ENCODE data around the gene RNF220.

RNF220 gene

DNA sequence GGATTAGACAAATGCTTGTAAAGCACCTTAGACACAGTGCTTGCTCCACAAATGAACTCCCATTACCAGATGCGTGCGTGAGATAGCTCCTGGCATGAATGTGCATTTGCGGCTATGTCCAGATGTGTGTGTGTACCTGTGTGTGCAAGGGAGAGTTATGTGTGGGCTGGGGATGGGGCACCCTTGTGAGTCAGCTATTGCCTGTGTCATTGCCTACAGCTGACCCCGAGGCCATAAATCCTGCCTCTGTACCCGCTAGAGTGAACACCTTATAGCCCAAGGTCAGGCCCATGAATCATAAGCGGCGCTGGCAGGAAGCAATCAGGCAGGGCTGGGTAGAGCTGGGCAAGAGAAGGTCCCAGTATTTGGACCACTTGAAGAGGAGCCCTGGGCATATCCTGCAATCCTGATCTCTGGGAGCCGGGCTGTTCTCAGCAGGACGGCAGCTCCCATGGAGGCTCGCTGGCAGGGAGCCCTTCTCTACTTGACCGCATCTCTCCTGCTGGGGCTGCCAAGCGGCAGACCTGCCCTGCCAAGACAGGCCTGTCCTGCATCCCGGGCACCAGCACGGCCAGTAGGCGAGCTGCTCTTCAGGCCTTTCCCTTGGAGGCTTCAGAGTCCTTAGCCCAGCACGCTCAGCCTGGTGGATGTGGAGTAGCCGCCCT, 182.9 kb downstream of the RNF220 start:
- peak; percentile 73 for DNase-seq (ENCODE audit: low spot score)

DNA sequence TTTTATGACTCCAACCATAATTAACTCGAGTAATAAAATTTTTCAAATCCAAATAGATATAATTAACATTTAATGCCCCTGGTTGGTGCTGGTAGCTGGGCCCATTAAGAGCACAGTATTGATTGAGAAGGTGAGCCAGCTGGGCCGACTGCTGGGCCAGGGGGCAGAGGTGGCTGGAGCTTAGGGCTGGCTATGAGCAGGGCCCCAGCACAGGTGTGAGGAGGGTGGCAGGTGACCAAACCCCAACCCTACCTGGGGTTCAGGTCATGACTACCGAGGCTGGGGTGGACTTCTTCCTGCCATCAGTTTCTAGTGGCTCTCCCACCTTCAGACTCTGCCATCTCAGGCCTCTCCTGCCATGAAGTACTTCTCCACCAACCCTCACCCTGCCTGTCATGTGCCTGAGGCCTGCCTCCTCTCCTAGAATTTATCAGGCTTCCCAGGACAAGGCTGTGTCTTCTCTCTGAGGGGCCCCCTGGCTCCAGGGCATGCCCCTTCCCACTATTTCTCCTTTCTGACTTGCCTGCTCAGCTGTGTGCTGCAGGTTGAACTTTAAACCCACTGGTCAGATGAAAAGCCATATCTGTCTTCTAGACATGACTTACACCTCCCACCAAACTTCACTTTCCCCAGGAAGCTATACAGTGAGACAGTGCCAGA, 183.6 kb downstream of the RNF220 start:
- DNase-seq (ENCODE audit: low spot score) = no peak

DNA sequence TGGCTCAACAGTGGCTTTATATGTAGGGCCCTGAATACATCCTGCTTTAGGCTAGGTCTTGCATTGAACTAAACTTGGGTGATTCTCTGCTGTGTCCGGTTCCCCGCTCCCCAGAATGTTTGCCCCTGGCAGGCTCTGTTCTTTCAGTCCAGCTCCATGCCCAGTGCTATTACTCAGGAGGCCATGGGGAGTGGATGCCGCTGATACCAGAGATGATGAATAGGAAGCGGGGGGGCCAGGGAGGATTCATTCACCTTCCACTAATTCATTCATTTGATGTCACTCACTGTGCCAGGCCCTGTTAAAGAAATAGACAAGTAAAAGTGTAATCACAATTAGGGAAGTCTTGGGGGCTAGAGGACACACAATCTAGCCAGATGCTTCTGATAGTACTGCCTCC, 185.4 kb downstream of the RNF220 start:
- no peak for DNase-seq (ENCODE audit: low spot score)

DNA sequence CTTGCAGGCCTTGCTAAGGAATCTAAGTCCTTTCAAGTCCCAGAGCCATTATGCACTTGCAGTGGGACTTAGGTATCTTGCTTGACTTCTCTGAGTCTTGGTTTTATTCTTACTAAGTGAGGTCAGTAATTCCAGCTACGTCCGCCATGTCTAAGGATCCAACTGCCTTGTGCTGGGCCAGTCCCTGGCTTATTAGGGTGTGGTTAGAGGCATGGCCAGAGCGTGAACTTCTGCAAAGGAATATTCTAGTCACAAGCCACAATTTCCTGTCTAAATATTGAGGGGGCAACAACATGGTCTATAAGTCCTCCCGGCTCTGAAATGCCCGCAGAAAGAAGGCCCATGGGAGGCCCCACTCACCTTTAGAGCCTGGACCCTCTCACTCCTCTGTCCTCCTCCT, 186.3 kb downstream of the RNF220 start:
- no peak for DNase-seq (ENCODE audit: low spot score)

- DNase-seq (ENCODE audit: low spot score) = no peak
These were observed 187.4 kb downstream of the RNF220 start for GRCh38 chr1:44592208-44593145.

DNA sequence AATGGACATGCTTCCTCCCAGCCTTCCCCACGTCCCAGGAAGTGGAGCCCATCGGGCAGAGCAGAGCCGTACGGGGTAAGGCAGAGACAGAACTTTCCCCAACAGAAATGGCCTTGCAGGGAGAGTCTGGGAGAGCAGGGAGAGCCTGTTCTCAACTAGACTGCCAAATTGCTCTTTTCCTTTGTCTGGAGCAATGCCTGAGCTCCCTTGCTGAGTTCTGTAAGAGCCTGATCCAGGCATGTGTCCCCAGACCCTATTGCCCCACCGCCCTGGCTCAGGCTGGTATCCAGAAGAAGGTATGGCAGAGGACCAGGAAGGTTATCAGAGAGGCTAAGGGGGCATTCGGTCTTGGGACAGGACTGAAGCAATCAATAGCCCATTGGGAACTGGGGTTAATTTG, 189.3 kb downstream of the RNF220 start:
- no peak for DNase-seq (ENCODE audit: low spot score)

DNA sequence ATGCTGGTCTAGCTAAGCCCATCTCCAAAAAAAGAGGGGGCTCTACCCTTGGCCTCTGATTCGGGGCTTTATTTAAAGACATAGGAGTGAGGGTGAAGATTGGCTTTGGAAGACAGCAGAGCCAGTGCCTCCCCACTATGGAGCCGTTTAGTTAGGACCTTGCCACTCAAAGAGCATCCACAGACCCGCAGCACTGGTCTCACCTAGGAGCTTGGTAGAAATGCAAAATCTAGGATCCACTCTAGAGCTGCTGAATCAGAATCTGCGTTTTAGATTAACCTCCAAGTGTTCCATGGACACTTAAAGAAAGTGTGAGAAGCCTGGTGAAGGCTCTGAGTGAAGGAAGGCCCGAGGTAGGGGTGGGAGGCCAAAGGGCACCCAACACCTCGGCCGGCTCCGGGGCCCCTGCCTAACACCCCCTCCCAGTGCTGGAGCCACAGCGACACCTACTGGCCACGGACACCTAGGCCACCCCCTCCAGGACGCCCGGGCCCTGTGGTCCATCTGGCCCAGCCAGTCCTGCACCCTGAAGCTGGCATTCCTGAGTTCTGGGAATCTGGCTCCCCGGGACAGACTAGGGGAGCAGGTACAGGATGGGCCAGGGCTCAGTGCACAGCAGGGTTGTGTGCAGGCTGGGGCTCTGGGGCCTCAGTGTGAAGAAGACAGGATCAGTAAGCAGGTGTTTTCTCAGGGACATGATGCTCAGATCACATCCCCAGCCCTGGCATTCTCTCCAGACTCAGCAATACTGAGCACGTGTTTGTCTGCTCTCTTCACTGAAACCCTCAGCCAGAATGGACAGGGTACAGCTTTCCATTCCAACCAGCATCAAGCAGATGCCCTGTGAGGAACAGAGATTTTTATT, 190.0 kb downstream of the RNF220 start:
- peak; percentile 34 for DNase-seq (ENCODE audit: low spot score)

GRCh38 chr1:44596511-44596910, 191.5 kb downstream of the RNF220 start:
- no peak for DNase-seq (ENCODE audit: low spot score)

GRCh38 chr1:44598167-44598566, 193.1 kb downstream of the RNF220 start:
- DNase-seq (ENCODE audit: low spot score) = no peak

- no peak for DNase-seq (ENCODE audit: low spot score)
These were observed 197.9 kb downstream of the RNF220 start for GRCh38 chr1:44602634-44603628.

GRCh38 chr1:44603718-44604117, 198.7 kb downstream of the RNF220 start:
- DNase-seq (ENCODE audit: low spot score) = no peak

DNA sequence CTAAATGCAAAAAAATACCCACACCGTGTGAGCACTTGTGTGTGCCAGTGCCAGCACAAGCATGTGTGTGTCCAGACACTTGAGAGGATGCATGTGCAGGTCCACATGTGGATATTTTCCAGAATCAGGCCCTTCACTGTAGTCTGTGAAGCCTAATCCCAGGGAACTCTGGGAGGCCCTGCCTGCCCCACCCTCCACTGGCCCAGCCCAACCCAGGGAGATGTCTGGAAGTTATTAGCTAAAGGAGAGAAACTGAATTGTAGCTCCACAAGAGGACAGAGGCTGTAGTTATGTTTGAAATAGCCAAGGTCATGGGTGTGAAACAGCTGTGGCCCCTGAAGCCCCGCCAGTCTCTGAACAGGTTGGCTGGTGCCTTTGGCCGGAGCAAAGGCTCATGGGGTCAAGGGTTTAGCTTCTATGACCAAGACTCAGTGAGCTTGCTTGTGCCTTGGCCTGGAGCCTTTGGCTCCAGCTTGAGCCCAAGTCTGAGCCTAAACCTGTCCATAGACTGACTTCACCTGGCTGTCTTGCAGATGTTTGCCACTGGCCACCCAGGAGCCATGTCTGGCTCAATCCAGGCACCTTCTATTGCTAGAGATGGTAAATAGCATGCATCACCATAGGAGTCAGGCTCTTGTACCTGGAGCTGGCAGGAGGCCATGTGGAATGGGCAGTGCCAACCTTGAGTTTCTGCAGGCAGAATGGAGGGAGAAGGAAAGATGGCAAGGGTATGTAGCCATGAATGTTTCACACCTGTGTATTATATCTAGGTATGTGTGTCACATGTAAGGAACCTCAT, 199.3 kb downstream of the RNF220 start:
- no peak for DNase-seq (ENCODE audit: low spot score)

- DNase-seq (ENCODE audit: low spot score) = no peak
These were observed 201.0 kb downstream of the RNF220 start for GRCh38 chr1:44605914-44606615.

- DNase-seq (ENCODE audit: low spot score) = no peak
These were observed 201.7 kb downstream of the RNF220 start for GRCh38 chr1:44606701-44607281.

GRCh38 chr1:44608141-44608540, 203.1 kb downstream of the RNF220 start:
- DNase-seq (ENCODE audit: low spot score) = no peak

DNA sequence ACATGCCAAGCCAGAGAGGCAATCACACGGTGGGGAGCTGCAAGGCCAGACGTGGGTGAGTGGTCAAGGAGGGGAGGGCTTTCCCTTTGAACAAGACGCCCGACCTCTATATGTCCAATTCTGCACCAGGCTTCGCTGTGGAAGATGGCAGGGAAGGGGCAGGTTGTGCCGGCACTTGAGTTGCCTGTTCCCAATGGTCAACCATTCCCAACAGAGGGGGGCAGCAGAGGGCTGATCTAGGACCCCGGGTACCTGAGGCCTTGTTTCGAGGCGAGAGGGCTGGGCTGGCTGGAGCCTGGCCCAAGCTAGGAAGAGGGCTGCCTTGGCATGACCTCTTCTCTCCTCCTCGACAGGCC, 204.3 kb downstream of the RNF220 start:
- no peak for DNase-seq (ENCODE audit: low spot score)

GRCh38 chr1:44609768-44610526, 204.9 kb downstream of the RNF220 start:
- no peak for DNase-seq (ENCODE audit: low spot score)

DNA sequence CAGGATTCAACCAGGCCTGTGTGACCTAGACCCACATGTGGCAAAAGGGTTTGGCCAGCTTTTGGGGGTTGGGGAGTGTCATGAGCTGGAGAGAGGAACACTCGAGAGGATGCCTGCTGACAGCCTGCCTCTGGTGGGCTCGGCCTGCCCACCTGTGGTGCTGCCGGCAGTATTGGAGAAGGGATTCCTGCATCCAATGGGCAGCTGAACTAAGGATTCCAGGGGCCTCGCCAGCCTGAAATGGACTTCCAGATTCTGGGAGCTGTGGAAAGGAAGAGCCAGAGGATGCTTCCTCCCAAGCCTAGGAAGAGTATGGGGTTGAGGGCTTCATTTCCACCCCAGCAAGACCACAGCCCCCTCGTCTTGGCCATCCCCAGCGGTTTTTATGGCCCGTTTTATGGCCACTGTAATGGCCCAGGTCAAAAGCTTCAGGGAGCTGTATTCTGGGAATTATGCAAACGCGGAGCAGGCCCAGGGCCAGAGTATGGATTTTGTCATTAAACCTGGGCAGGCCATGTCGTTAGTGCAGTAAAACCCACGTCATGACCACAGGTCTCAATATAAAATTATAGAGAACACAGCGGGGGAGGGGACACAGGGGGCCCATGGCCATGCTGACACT, 205.6 kb downstream of the RNF220 start:
- no peak for DNase-seq (ENCODE audit: low spot score)

All from SW480 (cell line).